Chondrocyte (in vitro differentiated cells): ENCODE results near the gene PDZD2. TPM values are rescaled to one million over a fixed set of nuclear protein-coding genes. Genes with fewer than 3 reads are reported as not detected.

Source experiments
- DNase-seq: peaks from one replicate; pipeline ENCODE4 v3.0.0; 2021; ENCODE audit warnings: mixed read lengths, low spot score
- H3K27ac Mint-ChIP-seq: one replicate; pipeline ENCODE4 v1.8.0; 2021; ENCODE audit warnings: mild to moderate bottlenecking, moderate library complexity, mixed read lengths; ENCODE audit not compliant: unreplicated experiment
- H3K27me3 Mint-ChIP-seq: 2 replicates; pipeline ENCODE4 v1.8.0; 2021; ENCODE audit warnings: low read depth, mixed read lengths
- H3K36me3 Mint-ChIP-seq: 2 replicates; pipeline ENCODE4 v1.8.0; 2021; ENCODE audit warnings: low read depth, mixed read lengths
- H3K4me1 Mint-ChIP-seq: 2 replicates; pipeline ENCODE4 v1.8.0; 2021; ENCODE audit warnings: low read depth, mild to moderate bottlenecking, mixed read lengths
- H3K4me3 Mint-ChIP-seq: one replicate; pipeline ENCODE4 v1.8.0; 2021; ENCODE audit warnings: mild to moderate bottlenecking, moderate library complexity, mixed read lengths; ENCODE audit not compliant: unreplicated experiment
- H3K9me3 Mint-ChIP-seq: 2 replicates; pipeline ENCODE4 v1.8.0; 2021; ENCODE audit warnings: low read depth, mixed read lengths
- CTCF ChIP-seq: fragments of 200-600 bp; sonication (generic); IDR thresholded peaks from 2 replicates; pipeline ENCODE4 v1.5.0; 2021; ENCODE audit warnings: antibody characterized with exemption, mild to moderate bottlenecking, moderate library complexity
- total RNA-seq: library from RNA; stranded (reverse); gene quantifications from 3 replicates; pipeline ENCODE4 v1.2.1, GENCODE V29; 2021

The PDZD2 gene
- total RNA-seq, 1 donor from 2014 or later: 30.9 TPM

DNA sequence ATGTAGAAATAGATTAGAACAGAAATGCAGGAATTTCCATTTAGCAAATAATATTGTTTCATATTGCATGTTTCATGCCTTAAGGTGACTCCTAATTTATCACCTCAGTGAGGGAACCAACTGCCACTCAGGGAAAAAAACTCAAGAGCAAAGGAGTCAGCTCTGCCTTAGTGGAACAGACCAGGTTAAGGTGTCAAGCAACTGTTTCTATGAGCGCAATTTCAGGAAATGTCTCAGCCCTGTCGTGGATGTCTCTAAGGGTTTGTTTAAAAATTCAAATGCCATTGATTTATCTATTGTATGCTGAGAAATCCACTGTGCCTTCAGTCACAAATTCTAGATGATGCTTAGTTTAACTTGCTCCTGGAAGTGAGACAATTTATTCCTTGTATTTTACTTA lies 34.7 kb upstream of the PDZD2 start:
- DNase-seq: no peak
- no peaks in the 10 kb centered on the region for H3K36me3 Mint-ChIP-seq
- H3K9me3 Mint-ChIP-seq: no peaks in the 10 kb centered on the region
- H3K27ac Mint-ChIP-seq: no peak overlapping the region
- peaks cover 19% of the 10 kb centered on the region for H3K27me3 Mint-ChIP-seq
- no peak for TF ChIP-seq CTCF
- no peak overlapping the region for H3K4me3 Mint-ChIP-seq
- no peaks in the 10 kb centered on the region for H3K4me1 Mint-ChIP-seq

GRCh38 chr5:31604644-31605043 lies 34.3 kb upstream of the PDZD2 start:
- Mint-ChIP-seq H3K27ac (no peak overlapping the region), H3K36me3 (no peaks in the 10 kb centered on the region), H3K27me3 (peaks cover 17% of the 10 kb centered on the region), H3K4me3 (no peak overlapping the region), H3K4me1 (no peaks in the 10 kb centered on the region), H3K9me3 (no peaks in the 10 kb centered on the region)
- no peak for DNase-seq
- no peak for TF ChIP-seq CTCF

- Mint-ChIP-seq H3K27ac (no peak overlapping the region), H3K4me3 (no peak overlapping the region), H3K9me3 (no peaks in the 10 kb centered on the region), H3K36me3 (no peaks in the 10 kb centered on the region), H3K27me3 (peaks cover 17% of the 10 kb centered on the region), H3K4me1 (no peaks in the 10 kb centered on the region)
- no peak for DNase-seq
- no peak for TF ChIP-seq CTCF
Observed at GRCh38 chr5:31605920-31606319, 33.0 kb upstream of the PDZD2 start.

- Mint-ChIP-seq H3K36me3 (no peaks in the 10 kb centered on the region), H3K9me3 (no peaks in the 10 kb centered on the region)
- no peak for TF ChIP-seq CTCF
Observed at GRCh38 chr5:31607546-31607945, 31.4 kb upstream of the PDZD2 start.

GRCh38 chr5:31611002-31611401 lies 27.9 kb upstream of the PDZD2 start:
- no peak for TF ChIP-seq CTCF
- no peak overlapping the region for H3K27ac Mint-ChIP-seq
- DNase-seq: no peak
- H3K9me3 Mint-ChIP-seq: peaks cover 1% of the 10 kb centered on the region
- peaks cover 4% of the 10 kb centered on the region for H3K4me1 Mint-ChIP-seq
- no peak overlapping the region for H3K4me3 Mint-ChIP-seq
- H3K27me3 Mint-ChIP-seq: no peaks in the 10 kb centered on the region
- no peaks in the 10 kb centered on the region for H3K36me3 Mint-ChIP-seq

More at GRCh38 chr5:31607546-31607945, 31.4 kb upstream of the PDZD2 start:
- Mint-ChIP-seq H3K27me3 (peaks cover 10% of the 10 kb centered on the region), H3K4me1 (no peaks in the 10 kb centered on the region), H3K4me3 (no peak overlapping the region), H3K27ac (no peak overlapping the region)
- DNase-seq: no peak
